Germinal center (tissue), 1 donor: ENCODE measurements around the gene TENM4.
"Not testable (repeated sequence)": the region's sequence is repeated elsewhere in the genome, so short reads cannot be mapped to it uniquely, and the experiment has no call there.

Experiments
- DNase-seq: peaks from one replicate; pipeline ENCODE4 v3.0.0; 2012; ENCODE audit warnings: mixed read lengths, low spot score

TENM4 gene

DNA sequence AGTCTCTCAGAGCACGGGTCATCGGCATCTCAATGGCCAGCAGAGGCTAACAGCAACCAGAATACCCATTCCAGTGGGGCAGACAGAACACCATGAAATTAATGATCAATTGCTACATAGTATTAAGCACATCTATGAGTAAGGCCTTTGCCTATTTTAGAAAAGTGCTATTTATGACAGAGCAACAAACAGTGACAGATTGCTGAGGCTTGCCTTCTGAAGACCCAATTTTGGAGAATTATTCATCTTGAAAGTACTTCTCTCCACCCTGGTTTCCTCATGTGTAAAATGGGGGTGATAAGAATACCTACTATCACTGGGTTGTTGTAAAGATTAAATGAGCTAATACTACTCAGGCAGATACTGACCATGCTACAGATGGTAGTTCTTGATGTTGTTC lies 232.7 kb downstream of the TENM4 start:
- DNase-seq: no peak

DNA sequence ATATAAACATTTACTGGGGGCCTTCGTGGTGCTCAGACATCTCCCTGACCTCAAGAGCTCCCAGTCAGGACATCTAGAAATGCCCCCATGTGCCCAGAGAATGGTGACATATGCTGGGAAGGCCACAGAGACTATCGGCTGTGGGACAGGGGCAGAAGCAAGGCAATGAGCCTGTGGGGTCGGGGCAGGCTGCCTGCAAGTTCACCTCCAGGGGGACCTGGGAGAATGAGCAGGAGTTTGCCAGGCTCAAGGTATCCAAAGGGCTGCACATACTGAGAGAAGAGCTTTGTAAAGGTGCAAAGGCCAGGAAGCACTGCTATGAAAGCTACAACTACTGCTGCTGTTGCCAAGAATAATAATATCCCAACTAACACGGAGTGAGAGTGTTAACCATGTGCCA lies 233.9 kb downstream of the TENM4 start:
- no peak for DNase-seq

DNA sequence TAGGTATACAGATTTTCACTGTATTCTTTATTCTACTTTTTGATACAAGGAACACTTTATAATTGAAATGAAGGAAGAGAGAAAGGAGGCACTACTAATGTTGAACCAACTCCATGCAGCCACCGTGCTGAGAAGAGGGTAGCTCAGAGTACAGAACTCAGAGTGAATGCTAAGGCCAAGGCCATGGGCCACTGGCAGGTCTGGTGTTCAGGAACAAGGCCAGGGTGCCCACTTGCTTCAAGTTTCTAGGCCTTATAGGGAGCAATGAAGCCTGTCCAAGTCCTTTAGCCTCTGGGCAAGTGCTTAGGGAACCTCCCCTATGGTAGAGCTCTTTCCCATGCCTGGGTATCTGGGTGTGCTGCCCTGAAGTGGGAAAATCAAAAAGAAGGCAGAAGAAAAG lies 235.0 kb downstream of the TENM4 start:
- DNase-seq: no peak

DNA sequence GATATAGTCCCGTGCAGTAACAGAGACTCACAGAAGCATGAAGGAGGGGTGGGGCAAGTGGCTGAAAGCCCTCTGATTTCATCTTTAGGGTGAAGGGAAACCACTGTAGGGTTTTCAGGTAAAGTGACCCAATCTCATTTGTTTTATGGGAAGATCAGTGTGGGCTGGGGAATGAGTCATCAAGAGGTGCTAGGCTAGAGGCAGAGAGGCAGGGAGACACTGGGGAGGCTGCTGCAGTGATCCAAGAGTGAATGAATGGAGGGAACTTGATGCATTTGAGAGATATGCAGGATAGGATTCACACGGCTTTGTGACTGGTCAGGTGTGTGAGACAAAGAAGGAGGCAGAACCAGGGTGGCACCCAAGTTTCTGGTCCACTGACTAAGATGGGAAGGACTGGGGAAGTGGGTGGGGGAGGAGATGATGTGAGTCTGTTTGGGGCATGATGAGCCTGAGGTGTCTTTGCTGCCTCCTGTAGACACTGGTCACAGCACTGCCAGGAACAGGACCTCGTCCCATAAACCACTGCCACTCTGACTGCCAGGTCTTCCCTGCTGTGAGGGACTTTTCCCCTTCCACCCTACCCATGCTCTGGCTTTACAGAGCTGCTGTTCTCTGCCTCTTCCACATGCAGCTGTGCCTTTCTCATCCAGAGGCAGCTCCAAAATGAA lies 239.0 kb downstream of the TENM4 start:
- DNase-seq: no peak

DNA sequence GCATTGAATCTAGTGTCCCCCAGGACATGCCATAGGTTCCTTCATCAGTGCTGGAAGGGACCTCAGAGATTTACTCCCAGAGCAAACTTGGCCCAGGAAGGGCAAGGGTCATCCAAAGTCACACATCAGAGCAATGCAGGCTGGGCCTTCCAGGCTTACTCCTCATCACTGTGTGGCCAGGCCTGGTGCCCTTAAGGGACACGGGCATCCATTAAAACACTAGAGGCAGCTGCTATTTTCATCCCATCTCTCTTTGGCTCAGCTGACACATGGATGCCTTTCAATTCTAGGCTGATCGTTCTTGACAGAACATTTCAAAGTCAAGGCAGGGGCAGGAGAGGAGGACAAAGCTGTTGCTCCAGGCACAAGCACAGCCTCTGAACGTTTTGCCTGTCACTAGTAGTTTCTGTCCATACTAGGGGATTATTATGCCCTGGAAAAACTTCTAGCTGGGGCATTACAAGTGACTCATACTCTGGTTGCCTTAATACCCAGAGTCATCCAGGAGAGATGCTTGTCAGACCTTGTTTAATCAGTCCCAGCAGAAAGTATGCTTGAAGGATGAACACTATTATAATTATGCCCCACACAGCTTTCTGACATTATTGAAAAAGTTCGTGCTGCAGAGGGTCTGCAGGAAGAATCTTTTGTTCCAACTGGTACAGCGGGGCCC lies 240.3 kb downstream of the TENM4 start:
- DNase-seq: no peak

DNA sequence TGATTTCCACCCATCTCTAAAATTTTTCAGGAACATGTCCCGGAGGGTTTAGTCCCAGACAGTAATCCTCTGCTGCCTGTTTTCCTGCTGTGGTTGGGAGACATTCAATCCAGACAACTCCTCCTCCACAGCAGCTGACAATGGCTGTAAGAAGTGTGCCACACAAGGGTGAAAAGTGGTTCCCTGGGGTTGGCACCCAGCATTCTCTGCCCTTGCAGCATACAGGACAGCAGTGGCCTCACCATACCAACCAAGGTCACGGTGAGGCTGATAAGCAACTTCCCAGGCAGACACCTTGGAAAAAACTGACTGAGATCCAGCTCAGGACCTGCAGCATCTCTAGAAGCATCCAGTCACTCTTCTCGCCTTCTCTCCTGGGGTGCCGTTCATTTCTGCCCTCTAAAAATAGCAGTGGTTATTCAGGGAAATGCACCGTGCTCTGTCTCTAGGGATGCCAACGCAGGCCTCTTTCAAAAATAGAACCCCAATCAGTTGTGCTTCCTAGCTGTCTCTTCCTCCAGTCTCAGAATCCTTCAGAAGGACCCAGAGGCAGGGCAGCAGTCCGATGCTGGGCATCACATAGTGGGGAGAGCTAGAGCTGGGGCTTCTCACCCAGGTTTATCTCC lies 241.0 kb downstream of the TENM4 start:
- no peak for DNase-seq

DNA sequence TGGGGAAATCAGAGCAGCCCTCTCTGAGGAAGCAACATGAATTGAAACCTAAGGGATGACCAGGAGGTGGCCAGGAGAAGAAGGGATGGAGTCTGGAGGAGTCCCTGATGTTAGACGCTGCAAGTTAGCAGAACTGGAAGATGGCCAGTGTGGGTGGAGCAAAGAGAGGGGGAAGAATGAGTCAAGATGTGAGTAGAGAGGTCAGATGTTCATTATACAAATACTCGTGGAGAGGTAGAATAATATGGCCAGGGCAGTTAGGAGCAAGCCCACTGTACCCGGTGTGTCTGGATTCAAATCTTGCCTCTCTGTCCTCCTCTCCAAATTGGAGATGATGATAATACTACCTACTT lies 242.0 kb downstream of the TENM4 start:
- DNase-seq: no peak

DNA sequence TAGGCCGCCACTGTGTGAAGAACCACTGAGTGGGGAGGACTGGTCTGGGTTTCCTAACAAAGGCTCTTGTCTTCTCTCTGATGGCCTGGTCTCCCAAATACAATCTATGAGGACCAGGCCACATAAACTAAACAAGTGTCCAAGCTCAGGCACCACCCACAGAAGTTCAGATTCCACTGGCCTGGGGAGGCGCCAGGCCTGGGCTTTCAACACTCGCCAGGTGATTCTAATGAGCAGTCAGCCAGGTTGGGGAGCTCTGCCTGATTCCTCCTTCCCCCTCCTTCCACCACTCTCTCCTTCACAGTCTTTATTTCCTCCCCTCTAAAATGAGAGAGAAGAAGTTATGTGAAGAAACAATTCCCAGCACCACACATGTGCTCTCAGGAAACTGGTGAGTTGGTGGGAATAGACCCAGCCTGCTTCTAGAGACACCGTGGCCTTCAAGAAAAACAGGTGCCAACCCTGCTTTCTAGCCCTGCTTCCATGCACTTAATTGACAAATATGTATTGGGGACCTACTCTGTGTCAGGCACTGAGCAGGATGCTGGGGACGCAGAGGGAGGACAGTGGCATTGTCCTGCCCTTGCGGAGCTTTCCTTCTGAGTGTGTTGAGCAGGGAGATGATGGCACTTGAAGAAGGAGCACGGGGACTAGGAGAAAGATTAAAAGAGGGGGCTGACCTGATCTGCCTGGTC lies 242.5 kb downstream of the TENM4 start:
- no peak for DNase-seq

DNA sequence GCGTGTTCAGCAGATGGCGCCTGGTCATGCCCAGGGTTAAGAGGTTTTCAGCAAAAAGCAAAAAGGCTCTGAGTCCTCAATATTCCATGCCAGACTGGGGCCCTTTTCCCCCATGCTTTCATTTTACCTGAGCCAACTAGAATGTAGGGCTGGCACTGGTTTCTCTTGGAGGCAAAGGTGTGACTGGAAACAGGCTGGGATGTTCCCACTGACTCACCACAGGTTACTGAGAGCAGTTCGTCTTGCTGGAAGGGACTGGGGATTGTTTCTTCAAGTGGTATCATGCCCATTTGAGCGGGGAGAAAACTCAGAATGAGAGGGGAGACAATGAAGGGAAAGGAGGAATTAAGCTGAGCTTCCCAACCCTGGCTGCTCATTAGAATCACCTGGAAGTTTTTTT lies 243.9 kb downstream of the TENM4 start:
- no peak for DNase-seq

DNA sequence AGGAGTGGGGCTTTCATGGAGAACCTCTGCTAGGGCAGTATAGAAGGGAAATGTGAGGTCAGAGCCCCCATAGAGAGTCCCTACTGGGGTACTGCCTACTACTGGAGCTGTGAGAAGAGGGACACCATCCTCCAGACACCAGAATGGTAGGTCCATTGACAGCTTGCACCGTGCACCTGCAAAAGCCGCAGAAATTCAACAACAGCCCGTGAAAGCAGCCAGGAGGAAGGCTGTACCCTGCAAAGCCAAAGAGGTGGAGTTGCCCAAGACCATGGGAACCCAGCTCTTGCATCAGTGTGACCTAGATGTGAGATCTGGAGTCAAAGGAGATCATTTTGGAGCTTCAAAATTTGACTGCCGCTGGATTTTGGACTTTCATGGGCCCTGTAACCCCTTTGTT lies 245.6 kb downstream of the TENM4 start:
- no peak for DNase-seq

DNA sequence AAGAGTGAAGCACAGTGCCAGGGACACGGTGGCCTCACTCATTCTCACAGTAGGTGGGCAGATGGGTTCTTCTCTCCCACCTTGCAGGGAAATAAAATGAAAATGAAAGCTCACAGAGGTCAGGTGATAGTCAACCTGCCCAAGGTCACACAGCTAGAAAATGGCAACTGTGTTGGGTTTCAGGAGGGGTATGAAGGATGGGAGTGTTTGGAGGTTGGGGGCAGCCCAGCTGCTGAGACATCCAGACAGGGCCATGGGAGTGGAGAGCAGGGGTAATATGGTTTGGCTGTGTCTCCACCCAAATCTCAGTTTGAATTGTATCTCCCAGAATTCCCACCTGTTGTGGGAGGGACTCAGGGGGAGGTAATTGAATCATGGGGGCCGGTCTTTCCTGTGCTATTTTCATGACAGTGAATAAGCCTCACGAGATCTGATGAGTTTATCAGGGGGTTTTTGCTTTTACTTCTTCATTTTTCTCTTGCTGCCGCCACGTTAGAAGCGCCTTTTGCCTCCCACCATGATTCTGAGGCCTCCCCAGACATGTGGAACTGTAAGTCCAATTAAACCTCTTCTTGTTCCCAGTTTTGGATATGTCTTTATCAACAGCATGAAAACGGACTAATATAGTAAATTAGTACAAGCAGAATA lies 247.0 kb downstream of the TENM4 start:
- DNase-seq: no peak

DNA sequence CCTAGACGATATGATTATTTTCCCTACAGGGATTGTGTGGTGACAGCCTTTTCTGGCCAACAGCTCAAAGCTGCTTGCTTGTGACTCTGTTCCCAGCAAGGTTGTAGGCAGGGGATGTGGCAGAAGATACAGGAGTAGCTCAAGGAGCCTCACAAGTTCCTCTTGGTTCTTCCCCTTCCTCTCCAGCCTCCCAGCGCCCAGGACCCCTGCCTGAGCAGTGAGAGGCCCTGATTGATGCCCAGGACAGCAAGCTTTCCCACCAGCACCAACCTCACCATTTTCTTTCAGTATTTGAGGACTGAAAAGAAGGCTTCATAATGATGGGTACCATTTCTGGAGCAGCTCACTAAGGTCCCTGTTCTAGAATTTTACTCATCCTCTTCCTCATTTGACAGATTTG lies 248.0 kb downstream of the TENM4 start:
- DNase-seq: no peak

DNA sequence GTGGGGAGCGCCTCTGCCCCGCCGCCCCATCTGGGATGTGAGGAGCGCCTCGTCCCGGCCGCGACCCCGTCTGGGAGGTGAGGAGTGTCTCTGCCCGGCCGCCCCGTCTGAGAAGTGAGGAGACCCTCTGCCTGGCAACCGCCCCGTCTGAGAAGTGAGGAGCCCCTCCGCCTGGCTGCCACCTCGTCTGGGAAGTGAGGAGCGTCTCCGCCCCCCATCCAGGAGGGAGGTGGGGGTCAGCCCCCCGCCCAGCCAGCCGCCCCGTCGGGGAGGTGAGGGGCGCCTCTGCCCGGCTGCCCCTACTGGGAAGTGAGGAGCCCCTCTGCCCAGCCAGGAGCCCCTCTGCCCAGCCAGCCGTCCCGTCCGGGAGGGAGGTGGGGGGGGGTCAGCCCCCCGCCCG lies 249.1 kb downstream of the TENM4 start:
- DNase-seq: not testable (repeated sequence)

DNA sequence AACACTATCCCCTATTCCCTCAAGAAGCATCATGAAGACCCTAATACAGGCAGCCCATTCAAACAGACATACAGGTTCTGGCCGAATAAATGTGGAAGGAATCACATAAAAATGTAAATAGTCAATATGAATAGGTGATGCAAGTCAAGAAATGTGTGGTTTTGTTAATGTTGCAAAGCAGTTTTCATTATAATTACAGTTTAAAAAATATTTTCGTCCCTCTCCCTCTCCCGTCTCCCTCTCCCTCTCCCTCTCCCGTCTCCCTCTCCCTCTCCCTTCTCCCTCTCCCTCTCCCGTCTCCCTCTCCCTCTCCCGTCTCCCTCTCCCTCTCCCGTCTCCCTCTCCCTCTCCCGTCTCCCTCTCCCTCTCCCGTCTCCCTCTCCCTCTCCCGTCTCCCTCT lies 250.3 kb downstream of the TENM4 start:
- DNase-seq: not testable (repeated sequence)

DNA sequence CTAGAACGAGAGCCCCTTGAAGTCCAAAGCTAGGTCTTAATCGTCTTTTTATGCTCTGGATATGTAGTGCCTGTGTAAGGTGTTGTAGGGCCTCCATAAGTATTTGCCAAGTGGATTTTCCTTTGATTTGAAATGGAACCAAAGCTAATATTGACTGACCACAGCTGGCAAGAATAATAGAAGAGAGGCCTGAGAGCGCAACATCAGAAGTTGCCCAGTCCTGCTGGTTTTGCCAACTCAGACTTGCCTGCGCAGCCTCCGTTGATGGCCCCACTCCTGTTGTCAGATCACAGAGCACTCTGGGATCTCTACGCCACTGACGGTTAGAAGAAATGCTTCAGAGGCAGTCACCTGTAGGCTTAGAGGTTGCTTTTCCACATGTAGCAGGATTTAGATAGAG lies 251.2 kb downstream of the TENM4 start:
- DNase-seq: no peak

DNA sequence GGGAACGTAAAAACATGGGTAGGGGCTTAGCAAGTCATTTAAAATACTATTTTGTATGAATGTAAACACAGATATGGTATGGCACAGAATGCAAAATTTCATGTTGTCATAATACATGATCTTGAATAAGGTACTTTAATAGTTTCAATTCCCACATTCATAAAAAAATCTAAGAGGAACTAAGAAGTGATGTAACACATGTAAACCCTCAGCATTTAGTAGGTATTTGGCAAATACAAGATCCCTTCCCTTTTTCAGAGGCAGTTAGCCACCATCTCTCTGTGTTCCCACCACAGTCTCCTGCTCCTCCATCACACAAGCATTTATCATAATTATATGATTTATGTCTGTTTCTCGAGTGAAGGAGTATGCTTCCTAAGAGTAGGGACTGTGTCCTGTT lies 251.8 kb downstream of the TENM4 start:
- no peak for DNase-seq

DNA sequence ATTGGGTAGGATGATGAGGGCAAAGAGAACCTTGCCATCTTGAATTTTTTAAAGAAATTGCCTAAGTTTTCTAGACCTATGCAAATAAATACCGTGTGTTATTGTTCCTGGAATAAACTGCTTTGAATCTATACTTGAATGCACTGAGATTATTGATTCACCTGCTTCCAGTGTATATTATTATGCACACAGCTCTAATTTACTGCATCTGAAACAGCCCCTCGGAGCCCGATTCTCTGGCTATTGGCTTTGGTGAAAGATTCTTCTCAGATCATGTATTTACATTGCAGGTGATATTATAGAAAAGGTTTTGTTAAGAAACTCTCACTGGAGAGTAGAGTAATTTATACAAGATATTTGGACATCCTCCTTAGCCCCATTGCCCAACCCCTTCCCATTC lies 254.2 kb downstream of the TENM4 start:
- DNase-seq: no peak

DNA sequence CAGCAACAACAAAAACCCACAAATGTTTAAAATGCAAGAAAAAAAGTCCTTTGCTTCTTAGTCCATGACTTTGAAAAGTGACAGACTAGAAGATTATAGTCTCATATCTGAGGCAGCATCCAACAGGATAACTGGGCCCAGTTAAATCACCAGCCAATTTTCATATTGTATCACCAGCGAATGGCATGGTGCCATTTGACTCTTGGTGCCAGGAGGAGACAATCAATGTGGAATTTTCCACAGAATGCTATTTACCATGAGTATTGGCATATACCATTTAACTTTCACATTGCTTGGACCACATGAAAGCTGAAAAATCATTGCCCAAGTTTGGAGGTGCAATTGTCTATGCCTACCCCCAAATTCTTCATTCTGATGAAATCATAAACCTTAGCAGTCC lies 255.5 kb downstream of the TENM4 start:
- no peak for DNase-seq

DNA sequence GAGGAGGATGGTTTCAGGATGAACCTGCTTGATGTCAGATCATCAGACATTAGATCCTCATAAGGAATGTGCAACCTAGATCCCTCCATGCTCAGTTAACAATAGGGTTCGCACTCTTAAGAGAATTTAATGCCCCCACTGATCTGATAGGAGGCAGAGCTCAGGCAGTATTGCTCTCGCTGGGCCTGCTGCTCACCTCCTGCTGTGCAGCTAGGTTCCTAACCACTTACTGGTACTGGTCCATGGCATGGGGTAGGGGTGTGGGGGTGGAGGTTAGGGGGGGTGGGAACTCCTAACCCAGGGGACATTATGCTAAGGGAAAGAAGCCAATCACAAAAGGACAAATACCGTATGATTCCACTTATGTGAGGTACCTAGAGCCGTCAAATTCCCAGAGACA lies 256.5 kb downstream of the TENM4 start:
- no peak for DNase-seq

DNA sequence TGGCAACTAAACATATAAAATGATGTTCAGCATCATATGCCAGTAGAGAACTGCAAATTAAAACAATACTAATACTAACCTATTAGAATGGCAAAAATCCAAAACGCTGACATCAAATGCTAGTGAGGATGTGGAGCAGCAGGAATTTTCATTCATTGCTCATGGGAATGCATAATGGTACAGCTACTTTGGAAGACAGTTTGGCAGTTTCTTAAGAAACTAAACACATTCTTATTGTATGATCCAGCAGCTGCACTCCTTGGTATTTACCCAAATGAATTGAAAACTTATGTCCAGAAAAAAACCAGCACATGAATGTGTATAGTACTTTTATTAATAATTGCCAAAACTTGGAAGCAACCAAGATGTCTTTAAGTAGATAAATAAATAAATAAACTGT lies 258.0 kb downstream of the TENM4 start:
- no peak for DNase-seq

DNA sequence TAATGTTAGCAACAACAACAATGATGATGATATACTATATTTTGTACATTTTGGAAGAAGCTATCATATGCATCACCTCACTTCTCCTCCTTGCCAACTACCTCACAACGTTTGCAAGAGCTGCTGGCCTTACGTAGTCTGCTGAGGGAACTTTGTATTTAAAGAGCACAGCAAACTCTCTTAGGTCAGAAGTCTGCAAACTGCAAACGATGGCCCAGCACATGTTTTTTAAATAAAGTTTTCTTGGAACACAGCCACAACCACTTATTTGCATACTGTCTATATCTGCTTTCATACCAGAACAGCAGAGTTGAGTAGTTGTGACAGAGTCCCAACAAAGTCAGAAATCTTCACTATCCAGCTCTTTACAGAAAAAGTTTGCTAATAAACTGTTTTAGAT lies 261.7 kb downstream of the TENM4 start:
- no peak for DNase-seq
